HS-27A (cell line): ENCODE measurements around the gene BLCAP.
A peak's percentile ranks its signal among the peaks of the same experiment; 100 is the strongest.
"Not testable (repeated sequence)": the region's sequence is repeated elsewhere in the genome, so short reads cannot be mapped to it uniquely, and the experiment has no call there.

Experiments used
- DNase-seq: peaks from one replicate; pipeline ENCODE4 v3.0.0-alpha.2; 2012; ENCODE audit warnings: low read depth, missing footprints

The BLCAP gene

GRCh38 chr20:37556538-37556937 lies 28.9 kb upstream of the BLCAP start:
- no peak for DNase-seq

GRCh38 chr20:37554721-37555298 lies 27.1 kb upstream of the BLCAP start:
- DNase-seq, result not testable (repeated sequence)

- no peak for DNase-seq
Measured at GRCh38 chr20:37552415-37552814, 24.7 kb upstream of the BLCAP start.

GRCh38 chr20:37551660-37552059 lies 24.0 kb upstream of the BLCAP start:
- DNase-seq, result not testable (repeated sequence)

GRCh38 chr20:37550101-37550920 lies 22.6 kb upstream of the BLCAP start:
- not testable (repeated sequence) for DNase-seq

GRCh38 chr20:37547912-37548311 lies 20.2 kb upstream of the BLCAP start:
- DNase-seq, result no peak

GRCh38 chr20:37545516-37545915 lies 17.8 kb upstream of the BLCAP start:
- no peak for DNase-seq

- DNase-seq, result no peak
Measured at GRCh38 chr20:37544386-37544785, 16.7 kb upstream of the BLCAP start.

GRCh38 chr20:37543828-37544227 lies 16.2 kb upstream of the BLCAP start:
- DNase-seq, result no peak

GRCh38 chr20:37542281-37542680 lies 14.6 kb upstream of the BLCAP start:
- no peak for DNase-seq

GRCh38 chr20:37541326-37541725 lies 13.7 kb upstream of the BLCAP start:
- no peak for DNase-seq

GRCh38 chr20:37540838-37541237 lies 13.2 kb upstream of the BLCAP start:
- not testable (repeated sequence) for DNase-seq

GRCh38 chr20:37540001-37540400 lies 12.3 kb upstream of the BLCAP start:
- no peak for DNase-seq

GRCh38 chr20:37539424-37539823 lies 11.7 kb upstream of the BLCAP start:
- no peak for DNase-seq

- DNase-seq, result no peak
Measured at GRCh38 chr20:37538003-37538402, 10.3 kb upstream of the BLCAP start.

GRCh38 chr20:37537505-37537904 lies 9.8 kb upstream of the BLCAP start:
- DNase-seq, result no peak

- DNase-seq, result no peak
Measured at GRCh38 chr20:37535443-37536132, 7.9 kb upstream of the BLCAP start.

- peak; percentile 69 for DNase-seq
Measured at GRCh38 chr20:37534401-37535157, 6.9 kb upstream of the BLCAP start.

GRCh38 chr20:37533154-37533715 lies 5.6 kb upstream of the BLCAP start:
- no peak for DNase-seq

- no peak for DNase-seq
Measured at GRCh38 chr20:37531856-37532255, 4.2 kb upstream of the BLCAP start.

- DNase-seq, result no peak
Measured at GRCh38 chr20:37530696-37531095, 3.0 kb upstream of the BLCAP start.
